HG03025 (cell line): ENCODE results near the gene GBF1.

Experiments used
- ATAC-seq: cut with Tn5 transposase; IDR thresholded peaks from one replicate; pipeline ENCODE4 v1.9.1; 2021; ENCODE audit warnings: mild to moderate bottlenecking, moderate library complexity; ENCODE audit not compliant: unreplicated experiment, low FRiP score

The GBF1 gene

DNA sequence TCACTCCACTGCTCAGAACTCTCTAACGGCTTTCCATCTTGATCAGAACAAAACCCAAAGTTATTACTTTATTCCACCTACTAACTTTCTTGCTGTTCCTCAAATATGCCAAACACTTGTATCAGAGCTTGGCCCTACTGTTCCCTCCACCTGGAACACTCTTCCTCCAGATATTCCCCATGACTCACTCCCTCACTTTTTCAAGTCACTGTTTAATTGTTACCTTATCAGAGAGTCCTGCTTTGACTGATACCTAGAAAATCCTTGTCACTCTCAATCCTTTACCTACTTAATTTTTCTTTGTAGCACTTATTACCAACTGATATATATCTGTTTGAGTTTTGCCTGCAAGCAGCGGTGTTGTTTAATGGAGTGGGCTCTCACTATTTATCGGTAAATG, 144.6 kb downstream of the GBF1 start:
- no peak for ATAC-seq

DNA sequence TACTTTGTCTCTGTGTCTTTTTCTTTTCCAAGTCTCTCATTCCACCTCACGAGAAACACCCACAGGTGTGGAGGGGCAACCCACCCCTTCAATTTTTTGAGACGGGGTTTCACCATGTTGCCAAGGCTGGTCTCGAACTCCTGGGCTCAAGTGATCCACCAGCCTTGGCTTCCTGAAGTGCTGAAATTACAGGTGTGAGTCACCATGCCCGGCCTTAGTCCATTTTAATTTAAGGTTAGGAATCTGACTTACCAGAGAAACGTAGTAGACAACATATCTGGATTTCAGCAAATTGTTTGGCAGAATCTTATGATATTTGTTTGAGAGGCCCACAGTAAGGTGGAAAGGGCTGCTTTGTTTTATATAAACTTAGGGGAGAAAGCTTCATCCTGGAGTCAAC, 147.0 kb downstream of the GBF1 start:
- ATAC-seq = no peak

DNA sequence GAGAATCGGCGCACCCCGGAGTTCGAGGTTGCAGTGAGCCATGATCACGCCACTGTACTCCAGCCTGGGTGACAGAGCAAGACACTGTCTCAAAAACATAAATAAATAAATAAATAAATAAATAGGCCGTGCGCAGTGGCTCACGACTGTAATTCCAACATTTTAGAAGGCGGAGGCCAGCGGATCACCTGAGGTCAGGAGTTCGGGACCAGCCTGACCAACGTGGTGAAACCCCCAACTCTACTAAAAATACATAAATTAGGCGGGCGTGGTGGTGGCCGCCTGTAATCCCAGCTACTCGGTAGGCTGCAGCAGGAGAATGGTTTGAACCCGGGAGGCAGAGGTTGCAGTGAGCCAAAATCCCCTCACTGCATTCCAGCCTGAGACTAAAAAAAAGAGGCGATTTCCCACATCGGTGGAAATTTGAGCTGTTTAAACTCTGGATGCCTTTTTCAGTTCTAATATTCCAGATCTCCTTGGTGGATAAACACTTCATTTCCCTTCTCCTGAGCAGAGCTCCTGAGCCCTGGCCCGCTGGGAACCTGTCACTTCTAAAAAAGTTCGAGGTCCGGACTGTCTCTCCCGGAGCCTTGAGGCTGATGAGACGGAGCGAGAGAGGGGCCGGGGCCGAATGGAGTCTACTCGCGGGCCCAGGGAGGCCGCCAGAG, 148.2 kb downstream of the GBF1 start:
- peak; percentile 46 for ATAC-seq

DNA sequence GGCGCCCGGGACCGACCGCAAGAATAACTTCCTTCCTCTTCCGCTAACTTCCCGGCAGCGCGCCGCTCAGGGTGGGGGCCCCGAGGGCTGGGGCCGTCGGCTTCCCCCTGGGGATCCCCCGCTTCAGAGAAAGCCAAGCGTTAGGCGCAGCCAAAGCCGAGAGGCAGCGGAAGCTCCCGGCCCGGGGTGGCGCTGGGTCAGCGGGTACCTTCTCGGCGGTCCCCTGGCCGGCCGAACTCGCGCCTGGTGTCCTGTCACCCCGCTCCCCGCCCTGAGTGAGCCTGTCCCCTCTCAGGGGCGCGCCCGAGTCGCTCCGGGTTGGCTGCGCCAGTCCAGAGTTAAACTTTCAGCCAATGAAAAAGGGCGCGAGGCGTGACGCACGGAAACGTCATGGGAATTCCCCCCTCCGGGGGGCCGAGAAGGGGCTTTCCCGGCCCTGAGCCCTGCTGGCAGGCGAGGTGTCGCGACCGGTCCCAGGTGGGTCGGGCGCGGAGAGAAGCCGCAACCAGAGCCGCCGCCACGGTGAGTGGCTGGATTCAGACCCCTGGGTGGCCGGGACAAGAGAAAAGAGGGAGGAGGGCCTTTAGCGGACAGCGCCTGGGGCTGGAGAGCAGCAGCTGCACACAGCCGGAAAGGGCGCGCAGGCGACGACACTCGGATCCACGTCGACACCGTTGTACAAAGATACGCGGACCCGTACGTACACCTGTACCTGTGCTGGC, 148.9 kb downstream of the GBF1 start:
- peak; percentile 67 for ATAC-seq

DNA sequence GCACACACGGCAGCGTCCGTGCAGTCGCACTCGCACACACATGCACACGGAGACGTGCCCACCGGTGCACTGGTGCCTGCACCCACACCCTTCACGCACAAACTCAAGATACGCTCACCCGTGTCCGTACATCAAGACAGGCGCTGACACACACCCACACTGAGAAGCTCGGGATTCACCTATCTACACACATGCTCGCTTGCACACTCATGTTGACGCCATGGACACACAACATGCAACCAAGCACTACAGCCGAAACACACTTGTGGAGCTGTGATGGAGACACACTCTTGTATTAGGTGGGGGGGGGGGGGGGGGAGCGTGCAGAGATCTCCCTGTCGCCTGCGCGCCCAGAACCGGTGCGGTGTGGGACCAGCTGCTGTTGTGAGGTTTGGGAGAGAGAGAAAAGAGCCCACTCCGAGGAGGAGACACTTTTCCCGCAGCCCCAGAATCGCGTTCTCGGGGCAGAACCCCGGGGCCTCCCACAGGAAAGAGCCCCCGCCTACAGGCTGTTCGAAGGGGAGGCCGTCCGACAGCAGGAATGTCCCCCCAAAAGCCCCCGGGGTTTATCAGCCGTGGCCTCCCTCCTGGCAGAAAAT, 149.6 kb downstream of the GBF1 start:
- ATAC-seq = no peak

DNA sequence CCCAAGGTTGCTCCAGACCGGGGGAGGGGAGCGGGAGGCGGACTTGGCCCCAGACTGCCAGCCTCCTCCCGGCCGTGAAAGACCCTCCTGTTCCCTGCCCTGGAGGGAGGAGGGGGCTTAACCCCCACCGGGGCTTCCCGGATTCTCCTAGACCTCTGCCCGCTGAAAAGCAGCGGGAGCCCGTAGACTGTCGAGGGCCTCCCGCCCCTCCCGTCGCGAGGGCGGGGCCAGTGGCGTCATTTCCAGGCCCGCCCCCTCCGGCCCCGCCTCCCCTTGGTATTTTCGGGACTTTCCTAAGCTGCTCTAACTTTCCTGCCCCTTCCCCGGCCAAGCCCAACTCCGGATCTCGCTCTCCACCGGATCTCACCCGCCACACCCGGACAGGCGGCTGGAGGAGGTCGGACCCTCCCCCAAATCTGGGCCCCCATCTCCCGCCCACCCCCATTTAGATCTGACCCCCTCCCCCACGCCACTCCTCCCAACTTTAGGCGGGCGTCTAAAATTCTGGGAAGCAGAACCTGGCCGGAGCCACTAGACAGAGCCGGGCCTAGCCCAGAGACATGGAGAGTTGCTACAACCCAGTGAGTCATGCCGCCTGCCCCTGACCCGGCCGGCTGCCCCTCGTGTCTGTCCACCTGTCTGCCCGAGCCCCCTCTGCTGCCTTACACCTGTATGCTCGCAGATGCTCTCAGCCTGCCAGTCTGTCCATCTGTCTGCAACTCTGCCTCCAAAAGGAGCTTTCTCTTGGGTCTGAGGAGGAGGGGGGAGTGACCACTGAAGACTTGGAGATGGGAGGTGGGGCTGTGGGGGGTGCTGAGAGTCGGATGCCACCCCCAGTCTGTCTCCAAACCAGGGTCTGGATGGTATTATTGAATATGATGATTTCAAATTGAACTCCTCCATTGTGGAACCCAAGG, 150.3 kb downstream of the GBF1 start, which contains the start of gene NFKB2:
TSS of gene NFKB2 (plus strand) at position 306 of the 917 bp plus-strand sequence. CDS start at position 561, 255 bp downstream.
- ATAC-seq = peak; percentile 21

DNA sequence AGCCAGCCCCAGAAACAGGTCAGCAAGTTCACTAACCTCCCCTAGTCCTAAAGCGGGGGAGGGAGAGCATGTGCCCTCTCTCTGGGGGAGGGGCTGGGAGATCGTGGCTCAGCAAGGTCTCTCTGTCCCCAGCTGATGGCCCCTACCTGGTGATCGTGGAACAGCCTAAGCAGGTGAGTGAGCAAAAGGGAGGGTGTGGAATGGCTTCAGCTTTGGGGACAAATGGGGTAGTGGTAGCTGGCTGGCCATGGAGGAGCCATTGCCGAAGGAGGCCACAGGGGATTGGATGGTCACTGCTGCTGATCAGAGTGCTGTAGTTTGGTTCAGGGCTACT, 151.0 kb downstream of the GBF1 start:
- no peak for ATAC-seq

DNA sequence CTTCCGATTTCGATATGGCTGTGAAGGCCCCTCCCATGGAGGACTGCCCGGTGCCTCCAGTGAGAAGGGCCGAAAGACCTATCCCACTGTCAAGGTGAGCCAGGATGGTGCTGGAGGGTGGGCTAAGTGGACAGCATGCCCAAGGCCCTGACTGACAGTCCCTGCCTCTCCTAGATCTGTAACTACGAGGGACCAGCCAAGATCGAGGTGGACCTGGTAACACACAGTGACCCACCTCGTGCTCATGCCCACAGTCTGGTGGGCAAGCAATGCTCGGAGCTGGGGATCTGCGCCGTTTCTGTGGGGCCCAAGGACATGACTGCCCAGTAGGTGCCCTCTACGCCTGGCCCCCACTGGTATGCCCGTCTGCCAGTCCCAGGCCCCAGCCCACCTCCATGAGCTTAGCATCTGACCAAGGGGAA, 151.4 kb downstream of the GBF1 start:
- no peak for ATAC-seq

DNA sequence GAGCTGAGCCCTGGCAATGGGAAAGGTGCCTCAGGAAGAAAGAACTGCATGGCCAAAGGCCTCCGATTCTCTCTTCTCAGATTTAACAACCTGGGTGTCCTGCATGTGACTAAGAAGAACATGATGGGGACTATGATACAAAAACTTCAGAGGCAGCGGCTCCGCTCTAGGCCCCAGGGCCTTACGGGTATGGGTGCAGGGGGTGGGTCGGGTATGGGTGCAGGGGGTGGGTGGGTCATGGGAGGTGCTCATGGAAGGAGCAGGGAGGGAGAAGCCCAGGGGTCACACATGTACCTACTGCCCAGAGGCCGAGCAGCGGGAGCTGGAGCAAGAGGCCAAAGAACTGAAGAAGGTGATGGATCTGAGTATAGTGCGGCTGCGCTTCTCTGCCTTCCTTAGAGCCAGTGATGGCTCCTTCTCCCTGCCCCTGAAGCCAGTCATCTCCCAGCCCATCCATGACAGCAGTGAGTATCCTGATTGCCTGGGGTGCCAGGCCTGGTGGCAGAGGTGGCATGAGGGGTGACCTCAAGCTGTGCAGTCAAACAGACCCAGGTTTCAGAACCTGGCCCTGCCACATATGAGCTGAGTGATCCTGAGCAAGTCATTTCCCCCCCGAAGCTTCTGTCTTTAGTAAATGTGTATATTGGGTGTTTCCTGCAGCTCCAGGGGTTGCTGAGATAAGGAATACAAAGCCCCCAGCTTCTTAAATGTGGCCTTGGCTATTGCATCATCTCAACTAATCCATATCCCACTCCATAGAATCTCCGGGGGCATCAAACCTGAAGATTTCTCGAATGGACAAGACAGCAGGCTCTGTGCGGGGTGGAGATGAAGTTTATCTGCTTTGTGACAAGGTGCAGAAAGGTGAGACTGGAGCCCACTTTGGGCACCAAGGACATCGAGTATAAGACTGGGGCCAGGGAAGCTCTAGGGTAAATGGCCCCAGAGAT, 152.2 kb downstream of the GBF1 start:
- no peak for ATAC-seq

DNA sequence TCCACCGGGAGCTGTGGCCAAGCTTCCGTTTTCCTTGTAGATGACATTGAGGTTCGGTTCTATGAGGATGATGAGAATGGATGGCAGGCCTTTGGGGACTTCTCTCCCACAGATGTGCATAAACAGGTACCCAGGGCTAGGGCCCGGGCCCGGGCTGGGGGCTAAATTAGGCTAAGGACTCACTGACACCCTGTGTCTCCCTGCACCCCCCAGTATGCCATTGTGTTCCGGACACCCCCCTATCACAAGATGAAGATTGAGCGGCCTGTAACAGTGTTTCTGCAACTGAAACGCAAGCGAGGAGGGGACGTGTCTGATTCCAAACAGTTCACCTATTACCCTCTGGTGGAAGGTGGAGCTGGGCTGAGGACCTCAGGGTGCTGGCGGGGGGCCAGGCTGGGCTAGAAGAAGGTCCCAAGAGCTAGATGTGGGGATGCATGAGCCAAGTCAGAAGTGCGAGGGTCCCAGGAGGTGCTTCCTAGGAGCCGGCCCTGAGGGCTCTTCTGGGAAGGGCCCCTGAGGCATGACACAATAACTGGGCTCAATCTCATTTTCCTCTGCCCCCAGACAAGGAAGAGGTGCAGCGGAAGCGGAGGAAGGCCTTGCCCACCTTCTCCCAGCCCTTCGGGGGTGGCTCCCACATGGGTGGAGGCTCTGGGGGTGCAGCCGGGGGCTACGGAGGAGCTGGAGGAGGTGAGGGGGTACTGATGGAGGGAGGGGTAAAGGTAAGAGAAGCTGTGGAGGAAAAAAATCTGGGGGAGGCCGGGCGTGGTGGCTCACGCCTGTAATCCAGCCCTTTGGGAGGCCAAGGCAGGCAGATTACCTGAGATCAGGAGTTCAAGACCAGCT, 153.1 kb downstream of the GBF1 start:
- no peak for ATAC-seq

DNA sequence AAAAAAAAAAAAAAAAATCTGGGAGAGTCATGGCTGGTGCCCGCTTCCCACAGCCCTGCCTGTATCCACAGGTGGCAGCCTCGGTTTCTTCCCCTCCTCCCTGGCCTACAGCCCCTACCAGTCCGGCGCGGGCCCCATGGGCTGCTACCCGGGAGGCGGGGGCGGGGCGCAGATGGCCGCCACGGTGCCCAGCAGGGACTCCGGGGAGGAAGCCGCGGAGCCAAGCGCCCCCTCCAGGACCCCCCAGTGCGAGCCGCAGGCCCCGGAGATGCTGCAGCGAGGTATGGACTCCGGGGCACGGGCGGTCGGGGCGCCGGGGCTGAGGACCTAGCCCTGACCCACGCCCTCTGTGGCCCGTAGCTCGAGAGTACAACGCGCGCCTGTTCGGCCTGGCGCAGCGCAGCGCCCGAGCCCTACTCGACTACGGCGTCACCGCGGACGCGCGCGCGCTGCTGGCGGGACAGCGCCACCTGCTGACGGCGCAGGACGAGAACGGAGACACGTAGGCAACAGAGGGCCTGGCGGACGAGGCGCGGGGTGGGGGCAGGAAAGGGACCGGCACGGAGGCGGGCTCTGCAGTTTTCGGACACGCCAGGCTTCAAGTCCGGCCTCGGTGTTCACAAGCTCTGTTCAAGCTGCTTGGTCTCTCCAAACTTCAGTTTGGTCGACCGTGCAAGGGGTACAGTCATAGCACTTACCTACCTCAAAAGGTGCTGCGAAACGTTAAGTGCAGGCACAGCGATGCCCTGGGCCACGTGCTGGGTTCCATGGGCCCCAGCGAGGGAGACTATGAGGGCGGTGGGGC, 154.1 kb downstream of the GBF1 start:
- peak; percentile 33 for ATAC-seq

DNA sequence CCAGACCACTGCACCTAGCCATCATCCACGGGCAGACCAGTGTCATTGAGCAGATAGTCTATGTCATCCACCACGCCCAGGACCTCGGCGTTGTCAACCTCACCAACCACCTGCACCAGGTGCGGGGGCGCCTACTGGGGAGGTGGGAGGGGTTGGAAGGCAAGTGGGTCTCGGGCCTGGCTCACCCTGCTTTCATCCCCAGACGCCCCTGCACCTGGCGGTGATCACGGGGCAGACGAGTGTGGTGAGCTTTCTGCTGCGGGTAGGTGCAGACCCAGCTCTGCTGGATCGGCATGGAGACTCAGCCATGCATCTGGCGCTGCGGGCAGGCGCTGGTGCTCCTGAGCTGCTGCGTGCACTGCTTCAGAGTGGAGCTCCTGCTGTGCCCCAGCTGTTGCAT, 154.7 kb downstream of the GBF1 start:
- no peak for ATAC-seq

DNA sequence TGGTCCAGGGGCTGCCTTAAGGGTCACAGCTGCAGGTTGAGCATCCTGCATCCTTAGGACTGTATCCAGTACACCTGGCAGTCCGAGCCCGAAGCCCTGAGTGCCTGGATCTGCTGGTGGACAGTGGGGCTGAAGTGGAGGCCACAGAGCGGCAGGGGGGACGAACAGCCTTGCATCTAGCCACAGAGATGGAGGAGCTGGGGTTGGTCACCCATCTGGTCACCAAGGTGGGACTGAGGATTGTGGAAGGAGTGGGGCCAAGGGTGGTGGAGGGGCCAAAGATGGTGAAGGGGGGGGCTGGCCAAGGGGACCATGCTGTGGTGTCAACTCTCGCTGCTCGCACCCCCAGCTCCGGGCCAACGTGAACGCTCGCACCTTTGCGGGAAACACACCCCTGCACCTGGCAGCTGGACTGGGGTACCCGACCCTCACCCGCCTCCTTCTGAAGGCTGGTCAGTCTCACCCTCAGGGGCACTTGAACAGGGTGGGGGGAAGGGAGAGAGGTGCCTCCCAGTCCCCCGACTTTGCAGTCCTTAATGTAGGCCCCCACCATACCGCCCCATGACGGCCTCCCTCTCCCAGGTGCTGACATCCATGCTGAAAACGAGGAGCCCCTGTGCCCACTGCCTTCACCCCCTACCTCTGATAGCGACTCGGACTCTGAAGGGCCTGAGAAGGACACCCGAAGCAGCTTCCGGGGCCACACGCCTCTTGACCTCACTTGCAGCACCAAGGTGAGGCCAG, 155.4 kb downstream of the GBF1 start:
- ATAC-seq = no peak

DNA sequence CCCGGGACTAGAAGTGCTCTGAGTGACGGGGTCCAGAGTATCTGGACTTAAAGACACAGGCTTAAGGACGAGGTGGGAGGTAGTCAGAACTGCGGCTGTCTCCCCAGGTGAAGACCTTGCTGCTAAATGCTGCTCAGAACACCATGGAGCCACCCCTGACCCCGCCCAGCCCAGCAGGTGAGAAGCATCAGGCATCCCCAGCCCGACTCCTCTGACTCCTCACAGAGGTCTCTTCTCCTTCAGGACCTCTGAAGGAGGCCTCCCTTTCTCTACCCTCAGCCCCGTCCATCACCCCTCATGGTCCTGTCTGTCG, 156.0 kb downstream of the GBF1 start:
- no peak for ATAC-seq

DNA sequence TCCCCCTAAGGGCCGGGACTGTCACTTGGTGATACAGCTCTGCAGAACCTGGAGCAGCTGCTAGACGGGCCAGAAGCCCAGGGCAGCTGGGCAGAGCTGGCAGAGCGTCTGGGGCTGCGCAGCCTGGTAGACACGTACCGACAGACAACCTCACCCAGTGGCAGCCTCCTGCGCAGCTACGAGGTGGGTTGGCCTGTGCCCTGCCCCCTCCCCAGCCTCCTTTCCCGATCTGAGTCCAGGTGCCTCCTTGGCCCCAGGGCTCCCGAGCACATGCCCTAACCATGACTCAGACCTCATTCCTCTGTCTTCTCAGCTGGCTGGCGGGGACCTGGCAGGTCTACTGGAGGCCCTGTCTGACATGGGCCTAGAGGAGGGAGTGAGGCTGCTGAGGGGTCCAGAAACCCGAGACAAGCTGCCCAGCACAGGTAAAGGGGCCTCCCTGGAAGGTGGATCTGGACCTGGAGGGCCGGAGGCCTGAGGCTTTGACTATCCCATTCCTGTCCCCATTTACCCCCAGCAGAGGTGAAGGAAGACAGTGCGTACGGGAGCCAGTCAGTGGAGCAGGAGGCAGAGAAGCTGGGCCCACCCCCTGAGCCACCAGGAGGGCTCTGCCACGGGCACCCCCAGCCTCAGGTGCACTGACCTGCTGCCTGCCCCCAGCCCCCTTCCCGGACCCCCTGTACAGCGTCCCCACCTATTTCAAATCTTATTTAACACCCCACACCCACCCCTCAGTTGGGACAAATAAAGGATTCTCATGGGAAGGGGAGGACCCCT, 156.6 kb downstream of the GBF1 start:
- ATAC-seq = no peak

DNA sequence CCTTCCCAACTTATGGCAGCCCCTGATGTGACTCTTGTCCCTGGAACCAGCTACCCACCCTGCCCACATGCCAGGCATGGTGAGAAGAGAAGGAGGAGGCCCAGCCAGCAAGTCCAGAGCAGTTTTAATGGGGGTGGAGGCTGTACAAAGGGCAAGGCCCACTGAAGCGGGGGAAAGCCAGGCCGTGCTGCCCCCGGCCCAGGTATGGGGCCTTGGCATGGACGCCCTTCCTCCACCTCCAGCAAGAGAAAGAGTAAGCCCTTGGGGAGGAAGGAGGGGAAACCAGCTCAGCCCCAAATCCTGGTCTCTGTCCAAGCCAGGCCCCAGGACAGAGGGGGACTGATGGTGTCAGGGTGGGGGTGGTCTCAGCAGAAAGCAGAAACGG, 157.2 kb downstream of the GBF1 start:
- ATAC-seq = no peak

DNA sequence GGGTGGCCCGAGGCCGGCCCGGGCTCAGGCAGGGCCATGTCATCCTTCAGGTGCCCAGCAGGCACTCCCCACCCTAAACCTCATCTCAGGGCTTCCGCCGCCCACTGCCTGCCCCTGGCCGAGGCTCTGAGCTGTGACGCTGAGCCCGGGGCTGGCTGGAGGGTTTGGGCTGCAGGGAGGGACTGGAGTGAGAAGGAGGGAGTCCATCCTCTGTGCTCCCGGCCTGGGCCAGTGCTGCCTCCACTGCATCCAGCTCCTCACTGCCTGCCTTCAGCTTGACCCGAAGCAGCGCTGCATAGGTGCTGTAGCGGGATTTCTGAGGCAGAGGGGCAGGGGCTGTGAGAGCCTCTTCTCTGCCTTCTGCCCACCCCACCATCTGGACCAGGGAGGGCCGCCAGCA, 157.8 kb downstream of the GBF1 start:
- no peak for ATAC-seq
